Smooth muscle cell of trachea (primary cell): ENCODE results near the gene HECTD2. TPM values are rescaled to one million over a fixed set of nuclear protein-coding genes. Genes with fewer than 3 reads are reported as not detected.

ENCODE experiments used
- total RNA-seq: library from RNA; depleted of rRNA; stranded (reverse); fragments of >200 nt; gene quantifications from 2 replicates; pipeline ENCODE4 v1.2.1, GENCODE V29; 2014

HECTD2 gene, protein sequence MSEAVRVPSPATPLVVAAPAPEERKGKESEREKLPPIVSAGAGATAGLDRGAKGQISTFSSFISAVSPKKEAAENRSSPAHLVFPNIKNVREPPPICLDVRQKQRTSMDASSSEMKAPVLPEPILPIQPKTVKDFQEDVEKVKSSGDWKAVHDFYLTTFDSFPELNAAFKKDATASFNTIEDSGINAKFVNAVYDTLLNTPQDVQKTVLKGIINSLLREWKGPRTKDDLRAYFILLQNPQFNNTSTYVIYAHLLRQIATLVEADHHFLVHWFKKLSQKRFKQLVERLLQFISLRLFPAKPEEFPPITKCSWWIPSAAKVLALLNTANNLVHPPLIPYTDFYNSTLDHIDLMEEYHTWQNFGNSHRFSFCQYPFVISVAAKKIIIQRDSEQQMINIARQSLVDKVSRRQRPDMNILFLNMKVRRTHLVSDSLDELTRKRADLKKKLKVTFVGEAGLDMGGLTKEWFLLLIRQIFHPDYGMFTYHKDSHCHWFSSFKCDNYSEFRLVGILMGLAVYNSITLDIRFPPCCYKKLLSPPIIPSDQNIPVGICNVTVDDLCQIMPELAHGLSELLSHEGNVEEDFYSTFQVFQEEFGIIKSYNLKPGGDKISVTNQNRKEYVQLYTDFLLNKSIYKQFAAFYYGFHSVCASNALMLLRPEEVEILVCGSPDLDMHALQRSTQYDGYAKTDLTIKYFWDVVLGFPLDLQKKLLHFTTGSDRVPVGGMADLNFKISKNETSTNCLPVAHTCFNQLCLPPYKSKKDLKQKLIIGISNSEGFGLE
- 9.9 and 11.1 TPM in 2 replicates for total RNA-seq

GRCh38 chr10:91409869-91410637, at the start of gene HECTD2:
HECTD2 (plus strand) TSS chr10:91410344; CDS start chr10:91410439, 95 bp downstream.

Other genes starting within 250 kb of the HECTD2 start
- gene PCGF5, start 189.7 kb upstream of the HECTD2 start, total RNA-seq = 21.3 and 22.5 TPM in 2 replicates
- 65.9 and 200 TPM in 2 replicates for gene PPP1R3C, start 222.7 kb downstream of the HECTD2 start, total RNA-seq